HG02973 (cell line): Measurements from ENCODE around the gene MEIS3.

Experiments used
- ATAC-seq: cut with Tn5 transposase; IDR thresholded peaks from one replicate; pipeline ENCODE4 v1.9.1; 2021; ENCODE audit warnings: moderate library complexity; ENCODE audit not compliant: unreplicated experiment

MEIS3 gene

GRCh38 chr19:47435883-47436417, 16.6 kb upstream of the MEIS3 start:
- ATAC-seq: no peak

- no peak for ATAC-seq
Measured at GRCh38 chr19:47435196-47435595, 15.9 kb upstream of the MEIS3 start.

GRCh38 chr19:47434088-47434487, 14.8 kb upstream of the MEIS3 start:
- ATAC-seq: no peak

GRCh38 chr19:47433121-47433520, 13.8 kb upstream of the MEIS3 start:
- ATAC-seq: no peak

- ATAC-seq: no peak
Measured at GRCh38 chr19:47432499-47432898, 13.2 kb upstream of the MEIS3 start.

- ATAC-seq: no peak
Measured at GRCh38 chr19:47432091-47432490, 12.8 kb upstream of the MEIS3 start.

GRCh38 chr19:47430041-47430802, 10.9 kb upstream of the MEIS3 start:
- no peak for ATAC-seq

- ATAC-seq: no peak
Measured at GRCh38 chr19:47429140-47429793, 9.9 kb upstream of the MEIS3 start.

GRCh38 chr19:47428177-47428894, 9.0 kb upstream of the MEIS3 start:
- no peak for ATAC-seq

GRCh38 chr19:47427241-47428176, 8.2 kb upstream of the MEIS3 start:
- no peak for ATAC-seq

GRCh38 chr19:47423203-47423882, 4.0 kb upstream of the MEIS3 start:
- ATAC-seq: no peak

- ATAC-seq: no peak
Measured at GRCh38 chr19:47422417-47423163, 3.3 kb upstream of the MEIS3 start.

- ATAC-seq: no peak
Measured at GRCh38 chr19:47421844-47422395, 2.6 kb upstream of the MEIS3 start.

GRCh38 chr19:47421244-47421786, 2.0 kb upstream of the MEIS3 start:
- no peak for ATAC-seq

GRCh38 chr19:47419789-47420188, 462 bp upstream of the MEIS3 start:
- ATAC-seq: no peak

- no peak for ATAC-seq
Measured at GRCh38 chr19:47418692-47419029, 666 bp downstream of the MEIS3 start.

- ATAC-seq: no peak
Measured at GRCh38 chr19:47417746-47418691, 1.3 kb downstream of the MEIS3 start.
